GM10266 (cell line): ENCODE data around the gene CRELD1.
A peak's percentile ranks its signal among the peaks of the same experiment; 100 is the strongest.

ENCODE experiments used
- DNase-seq: peaks from one replicate; pipeline ENCODE4 v3.0.0; 2012; ENCODE audit errors: extremely low spot score
- CTCF ChIP-seq: IDR thresholded peaks from 2 replicates; pipeline ENCODE4 v1.5.1; 2012; ENCODE audit warnings: mild to moderate bottlenecking, low read depth; ENCODE audit not compliant: control insufficient read depth, insufficient read depth; ENCODE audit errors: missing control alignments

The CRELD1 gene

DNA sequence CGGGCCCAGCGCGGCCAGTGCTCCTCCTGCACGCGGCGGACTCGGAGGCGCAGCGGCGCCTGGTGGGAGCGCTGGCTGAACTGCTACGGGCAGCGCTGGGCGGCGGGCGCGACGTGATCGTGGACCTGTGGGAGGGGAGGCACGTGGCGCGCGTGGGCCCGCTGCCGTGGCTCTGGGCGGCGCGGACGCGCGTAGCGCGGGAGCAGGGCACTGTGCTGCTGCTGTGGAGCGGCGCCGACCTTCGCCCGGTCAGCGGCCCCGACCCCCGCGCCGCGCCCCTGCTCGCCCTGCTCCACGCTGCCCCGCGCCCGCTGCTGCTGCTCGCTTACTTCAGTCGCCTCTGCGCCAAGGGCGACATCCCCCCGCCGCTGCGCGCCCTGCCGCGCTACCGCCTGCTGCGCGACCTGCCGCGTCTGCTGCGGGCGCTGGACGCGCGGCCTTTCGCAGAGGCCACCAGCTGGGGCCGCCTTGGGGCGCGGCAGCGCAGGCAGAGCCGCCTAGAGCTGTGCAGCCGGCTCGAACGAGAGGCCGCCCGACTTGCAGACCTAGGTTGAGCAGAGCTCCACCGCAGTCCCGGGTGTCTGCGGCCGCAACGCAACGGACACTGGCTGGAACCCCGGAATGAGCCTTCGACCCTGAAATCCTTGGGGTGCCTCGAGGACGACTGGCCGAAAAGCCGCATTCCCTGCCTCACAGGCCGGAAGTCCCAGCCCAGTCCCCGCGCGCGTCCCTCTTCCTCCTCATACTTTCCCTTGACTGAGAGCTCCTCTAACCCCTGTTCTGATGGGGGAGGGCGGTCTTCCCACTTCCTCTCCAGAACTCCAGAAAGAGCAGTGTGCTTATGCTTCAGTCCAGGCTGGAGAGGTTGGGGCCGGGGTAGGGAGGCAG lies 18.1 kb upstream of the CRELD1 start:
- TF ChIP-seq CTCF = peak; percentile 53
- DNase-seq = peak; percentile 50

DNA sequence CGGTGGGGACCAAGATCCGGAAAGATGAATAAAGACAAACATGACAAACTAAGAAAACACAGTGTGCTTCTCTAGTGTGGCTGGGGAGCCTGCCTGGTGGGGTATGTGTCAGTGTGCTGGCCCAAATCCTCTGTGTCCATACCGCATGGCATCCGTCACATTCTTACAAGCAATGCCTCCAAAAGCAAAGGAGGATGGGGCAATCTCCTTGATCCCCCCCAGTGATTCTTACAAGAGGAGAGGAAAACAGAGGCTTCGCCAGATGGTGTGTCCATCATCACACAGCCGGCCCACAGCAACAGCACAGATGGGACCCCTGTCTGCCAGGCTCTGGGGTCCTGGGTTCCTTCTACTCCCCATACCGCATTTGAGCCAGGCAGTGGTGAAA lies 17.3 kb upstream of the CRELD1 start:
- DNase-seq = no peak
- no peak for TF ChIP-seq CTCF

DNA sequence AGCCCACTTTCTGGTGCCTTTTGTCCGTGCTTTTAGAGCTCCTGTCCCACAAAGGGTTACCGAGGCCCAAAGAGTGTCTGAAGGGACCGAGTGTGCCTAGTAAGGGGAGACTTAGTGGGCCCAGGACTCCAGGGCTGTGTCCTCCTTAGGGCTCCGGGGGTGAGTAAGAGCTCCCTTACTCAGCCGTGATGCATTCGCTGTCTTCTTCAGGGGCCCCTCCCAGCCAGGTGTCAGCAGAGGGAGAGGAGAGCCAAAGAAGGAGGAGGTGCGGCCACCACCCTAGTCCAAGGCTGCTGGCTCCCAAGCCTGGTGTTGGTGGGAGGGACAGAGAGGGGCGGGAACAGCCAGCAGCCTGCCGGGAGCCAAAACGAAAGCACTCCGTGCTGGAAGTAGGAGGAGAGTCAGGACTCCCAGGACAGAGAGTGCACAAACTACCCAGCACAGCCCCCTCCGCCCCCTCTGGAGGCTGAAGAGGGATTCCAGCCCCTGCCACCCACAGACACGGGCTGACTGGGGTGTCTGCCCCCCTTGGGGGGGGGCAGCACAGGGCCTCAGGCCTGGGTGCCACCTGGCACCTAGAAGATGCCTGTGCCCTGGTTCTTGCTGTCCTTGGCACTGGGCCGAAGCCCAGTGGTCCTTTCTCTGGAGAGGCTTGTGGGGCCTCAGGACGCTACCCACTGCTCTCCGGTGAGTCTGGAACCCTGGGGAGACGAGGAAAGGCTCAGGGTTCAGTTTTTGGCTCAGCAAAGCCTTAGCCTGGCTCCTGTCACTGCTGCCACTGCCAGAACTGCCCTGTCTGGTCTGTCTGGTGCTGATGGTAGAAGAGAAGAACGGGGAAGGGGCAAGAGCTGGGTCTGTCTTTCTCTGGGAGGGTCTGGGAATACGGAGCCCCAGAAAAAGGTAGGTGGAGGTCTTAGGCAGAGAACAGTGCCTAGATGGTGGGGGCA lies 16.6 kb upstream of the CRELD1 start, which contains the start of gene IL17RC:
TSS of gene IL17RC (plus strand) at position 365 of the 947 bp plus-strand sequence. CDS start at position 583, 218 bp downstream.
- TF ChIP-seq CTCF = no peak
- peak; percentile 43 for DNase-seq

DNA sequence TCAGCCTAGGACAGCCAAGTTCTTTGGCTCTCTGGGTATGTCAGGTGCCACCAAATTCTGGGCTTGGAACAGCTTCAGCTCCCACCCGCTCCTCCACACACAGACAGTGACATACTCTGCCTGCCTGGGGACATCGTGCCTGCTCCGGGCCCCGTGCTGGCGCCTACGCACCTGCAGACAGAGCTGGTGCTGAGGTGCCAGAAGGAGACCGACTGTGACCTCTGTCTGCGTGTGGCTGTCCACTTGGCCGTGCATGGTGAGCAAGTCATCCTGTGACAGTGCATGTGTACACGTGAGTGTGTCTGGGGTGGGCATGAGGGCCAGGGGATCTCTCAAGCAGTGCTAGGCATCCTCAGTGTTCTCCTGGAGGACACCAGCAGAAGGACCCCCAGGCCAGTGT lies 15.8 kb upstream of the CRELD1 start:
- DNase-seq = no peak
- TF ChIP-seq CTCF = no peak

- DNase-seq = no peak
- no peak for TF ChIP-seq CTCF
Observed at GRCh38 chr3:9918261-9919038, 15.2 kb upstream of the CRELD1 start.

DNA sequence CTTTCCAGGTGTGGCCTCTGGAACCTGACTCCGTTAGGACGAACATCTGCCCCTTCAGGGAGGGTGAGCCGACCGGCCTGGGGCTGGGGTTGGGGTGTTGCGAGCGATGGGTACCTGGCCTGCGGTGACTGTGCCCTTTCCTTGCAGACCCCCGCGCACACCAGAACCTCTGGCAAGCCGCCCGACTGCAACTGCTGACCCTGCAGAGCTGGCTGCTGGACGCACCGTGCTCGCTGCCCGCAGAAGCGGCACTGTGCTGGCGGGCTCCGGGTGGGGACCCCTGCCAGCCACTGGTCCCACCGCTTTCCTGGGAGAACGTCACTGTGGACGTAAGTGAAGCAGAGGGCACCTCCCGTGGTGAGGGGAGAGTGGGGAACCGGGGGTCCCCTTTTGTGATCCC lies 5.5 kb upstream of the CRELD1 start:
- DNase-seq = no peak
- TF ChIP-seq CTCF = no peak
